Kidney (tissue), 14 donors: Measurements from ENCODE around the gene DHRS3. TPM values are rescaled to one million over a fixed set of nuclear protein-coding genes. Genes with fewer than 3 reads are reported as not detected.

Experiments
- DNase-seq, 5 donors: peaks; one replicate each; pipeline ENCODE4 v3.0.0-alpha.2; 2013 to 2020
- FAIRE-seq: peaks from 2 replicates; lab custom pipeline; 2012; peaks lifted over from hg19 to GRCh38; lab: Jason Lieb, UNC
- H3K27ac ChIP-seq, 2 donors: one replicate each; pipeline ENCODE4 v1.7.0; 2013; ENCODE audit warnings: low read depth in 2 of 2, low read length in 2 of 2, inconsistent platforms in 1 of 2
- H3K27me3 ChIP-seq: one replicate; pipeline ENCODE4 v1.7.1; 2013; ENCODE audit warnings: low read length, inconsistent platforms; ENCODE audit not compliant: control insufficient read depth, insufficient read depth
- H3K36me3 ChIP-seq, 3 donors: one replicate each; pipeline versions ENCODE4 v1.7.0 to v1.7.1; 2013; ENCODE audit warnings: low read length in 3 of 3, control low read depth in 1 of 3, inconsistent platforms in 1 of 3; ENCODE audit not compliant: insufficient read depth in 3 of 3, control insufficient read depth in 2 of 3
- H3K4me1 ChIP-seq, 3 donors: one replicate each; pipeline versions ENCODE4 v1.7.0 to v1.7.1; 2013; ENCODE audit warnings: low read length in 3 of 3, inconsistent platforms in 1 of 3, low read depth in 1 of 3; ENCODE audit not compliant: control insufficient read depth in 2 of 3, insufficient read depth in 2 of 3
- H3K4me3 ChIP-seq, 3 donors: one replicate each; pipeline versions ENCODE4 v1.7.0 to v1.8.1; 2013; ENCODE audit warnings: low read length in 3 of 3, control low read depth in 1 of 3, inconsistent platforms in 1 of 3
- H3K9ac ChIP-seq, 3 donors: one replicate each; pipeline versions ENCODE4 v1.7.0 to v1.7.1; 2013; ENCODE audit warnings: low read length in 3 of 3, control low read depth in 1 of 3, inconsistent platforms in 1 of 3
- H3K9me3 ChIP-seq, 3 donors: one replicate each; pipeline versions ENCODE4 v1.7.0 to v1.7.1; 2013; ENCODE audit warnings: low read length in 3 of 3, control low read depth in 1 of 3, inconsistent platforms in 1 of 3; ENCODE audit not compliant: control insufficient read depth in 2 of 3, insufficient read depth in 1 of 3
- intact Hi-C: fragments of 100-400 bp; cut with DNase I; formaldehyde crosslinking; loops from one replicate; pipeline ENCODE4 v1.11.1; 2022
- polyA plus RNA-seq: library from polyadenylated mRNA; stranded (reverse); fragments of 350-450 nt; fragmentation: Illumina TruSeq; extraction: RNeasy Lipid Tissue Mini Kit (QIAGEN cat#74804); gene quantifications from one replicate; pipeline ENCODE4 v1.2.3, GENCODE V29; 2014; ENCODE audit warnings: low read depth, low replicate concordance; ENCODE audit not compliant: insufficient read depth
- total RNA-seq: library from RNA; stranded (reverse); fragmentation: NEBNext Ultra II Directional; extraction: Animal tissue kit (Norgen Biotek cat#: 25700); gene quantifications from one replicate; pipeline ENCODE4 v1.2.1, GENCODE V29; 2021
- TF ChIP-seq, protein P1 (sequence below): IDR thresholded peaks from 3 replicates; pipeline ENCODE4 v1.5.1; 2012; ENCODE audit warnings: mild to moderate bottlenecking, moderate library complexity, borderline replicate concordance; ENCODE audit not compliant: insufficient read depth; ENCODE audit errors: extremely low read depth
- donor health status: control.
- donor health status: control.
- donor health status: control.
- donor health status: control.
- donor health status: control.
- donor health status: DM: yes; HTN: yes; CAD: no.
- donor health status: Normal renal cell carcinoma (clear cell type).

DHRS3 gene
- total and polyA plus RNA-seq, 2 donors from 2014 or later: 44.8 to 97.1 TPM

- DNase-seq: no peak
Measured at GRCh38 chr1:12644237-12644636, 26.2 kb upstream of the DHRS3 start.

GRCh38 chr1:12643785-12644184 lies 25.8 kb upstream of the DHRS3 start, which contains the start of gene AADACL4:
AADACL4 (plus strand) TSS chr1:12644085; CDS start chr1:12644547, 462 bp downstream.
- no peaks in the 10 kb centered on the region for H3K36me3 ChIP-seq
- peaks cover 0 to 15% (median 0%) of the 10 kb centered on the region in 3 donors for H3K9me3 ChIP-seq
- no peaks in the 10 kb centered on the region for H3K4me1 ChIP-seq
- no peak within 1 kb of the TSS for H3K27ac ChIP-seq
- no peaks in the 10 kb centered on the region for H3K27me3 ChIP-seq
- H3K9ac ChIP-seq: no peak within 1 kb of the TSS
- no peak for DNase-seq
- TF ChIP-seq, protein P1, sequence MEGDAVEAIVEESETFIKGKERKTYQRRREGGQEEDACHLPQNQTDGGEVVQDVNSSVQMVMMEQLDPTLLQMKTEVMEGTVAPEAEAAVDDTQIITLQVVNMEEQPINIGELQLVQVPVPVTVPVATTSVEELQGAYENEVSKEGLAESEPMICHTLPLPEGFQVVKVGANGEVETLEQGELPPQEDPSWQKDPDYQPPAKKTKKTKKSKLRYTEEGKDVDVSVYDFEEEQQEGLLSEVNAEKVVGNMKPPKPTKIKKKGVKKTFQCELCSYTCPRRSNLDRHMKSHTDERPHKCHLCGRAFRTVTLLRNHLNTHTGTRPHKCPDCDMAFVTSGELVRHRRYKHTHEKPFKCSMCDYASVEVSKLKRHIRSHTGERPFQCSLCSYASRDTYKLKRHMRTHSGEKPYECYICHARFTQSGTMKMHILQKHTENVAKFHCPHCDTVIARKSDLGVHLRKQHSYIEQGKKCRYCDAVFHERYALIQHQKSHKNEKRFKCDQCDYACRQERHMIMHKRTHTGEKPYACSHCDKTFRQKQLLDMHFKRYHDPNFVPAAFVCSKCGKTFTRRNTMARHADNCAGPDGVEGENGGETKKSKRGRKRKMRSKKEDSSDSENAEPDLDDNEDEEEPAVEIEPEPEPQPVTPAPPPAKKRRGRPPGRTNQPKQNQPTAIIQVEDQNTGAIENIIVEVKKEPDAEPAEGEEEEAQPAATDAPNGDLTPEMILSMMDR: no peak
- intact Hi-C loops: no loop called here
- no peak for FAIRE-seq
- no peak within 1 kb of the TSS for H3K4me3 ChIP-seq

More at GRCh38 chr1:12644237-12644636, 26.2 kb upstream of the DHRS3 start:
- no peak overlapping the region for H3K4me3 ChIP-seq
- intact Hi-C loops: no loop called here
- peaks cover 0 to 15% (median 0%) of the 10 kb centered on the region in 3 donors for H3K9me3 ChIP-seq
- TF ChIP-seq, protein P1: no peak
- no peaks in the 10 kb centered on the region for H3K36me3 ChIP-seq
- H3K27me3 ChIP-seq: no peaks in the 10 kb centered on the region
- no peaks in the 10 kb centered on the region for H3K4me1 ChIP-seq
- no peak overlapping the region for H3K27ac ChIP-seq
- H3K9ac ChIP-seq: no peak overlapping the region
- FAIRE-seq: no peak

- Histone ChIP-seq H3K4me1 (no peaks in the 10 kb centered on the region), H3K27ac (no peak overlapping the region), H3K4me3 (no peak overlapping the region), H3K9me3 (peaks cover 0 to 15% (median 0%) of the 10 kb centered on the region in 3 donors), H3K27me3 (no peaks in the 10 kb centered on the region), H3K9ac (no peak overlapping the region), H3K36me3 (no peaks in the 10 kb centered on the region)
- no peak for DNase-seq
- no peak for FAIRE-seq
- TF ChIP-seq, protein P1: no peak
- intact Hi-C loops: no loop called here
Measured at GRCh38 chr1:12643079-12643478, 25.1 kb upstream of the DHRS3 start.

DNA sequence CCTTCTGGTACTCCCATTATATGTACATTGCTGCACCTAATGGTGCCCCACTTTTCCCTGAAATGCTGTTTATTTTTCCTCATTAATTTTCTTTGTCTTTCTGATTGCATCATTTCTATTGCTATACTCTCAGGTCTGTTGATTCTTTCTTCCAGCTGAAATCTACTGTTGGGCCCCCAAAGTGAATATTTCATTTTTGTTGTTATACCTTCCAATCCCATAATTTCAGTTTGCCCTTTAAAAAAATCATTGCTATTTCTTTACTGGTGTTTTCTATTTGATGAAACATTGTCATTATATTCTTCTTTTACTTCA lies 22.9 kb upstream of the DHRS3 start:
- H3K9ac ChIP-seq: no peak overlapping the region
- peaks cover 0 to 10% (median 9%) of the 10 kb centered on the region in 3 donors for H3K4me1 ChIP-seq
- H3K4me3 ChIP-seq: no peak overlapping the region
- intact Hi-C loops: no loop called here
- FAIRE-seq (no peak), DNase-seq (no peak)
- H3K9me3 ChIP-seq: peaks cover 0 to 15% (median 0%) of the 10 kb centered on the region in 3 donors
- H3K27me3 ChIP-seq: no peaks in the 10 kb centered on the region
- TF ChIP-seq, protein P1: no peak
- no peak overlapping the region for H3K27ac ChIP-seq
- no peaks in the 10 kb centered on the region for H3K36me3 ChIP-seq
